ENCODE measurements around the gene ACTRT2. TPM values are rescaled to one million over a fixed set of nuclear protein-coding genes. Genes with fewer than 3 reads are reported as not detected.

ACTRT2 gene
- total and polyA plus RNA-seq, 2 experiments from 2014 or later, result not detected

GRCh38 chr1:3029991-3030662, 8.9 kb downstream of the ACTRT2 start:
- Histone ChIP-seq H3K9ac (no peak overlapping the region), H3K4me3 (no peak overlapping the region), H3K79me2 (ENCODE audit: insufficient read depth) (no peaks in the 10 kb centered on the region), H3K27me3 (replicated peaks; ENCODE audit: insufficient read depth) (no peaks in the 10 kb centered on the region; the same call in 1 of the 2 replicates), H3K4me1 (ENCODE audit: insufficient read depth) (no peaks in the 10 kb centered on the region), H3K27ac (no peak overlapping the region), H3K4me2 (ENCODE audit: unreplicated experiment) (no peak overlapping the region), H3K9me2 (ENCODE audit: insufficient read depth) (no peaks in the 10 kb centered on the region), H3K9me3 (ENCODE audit: low read depth) (no peaks in the 10 kb centered on the region), H3K36me3 (ENCODE audit: low read depth) (no peaks in the 10 kb centered on the region), H3F3A (ENCODE audit: insufficient read depth) (no peaks in the 10 kb centered on the region), H4K20me1 (ENCODE audit: insufficient read depth) (no peaks in the 10 kb centered on the region), H2AFZ (no peak overlapping the region)
- no peak for TF ChIP-seq EZH2phosphoT487 (IDR thresholded peaks at IDR 0.05; ENCODE audit: insufficient read depth, low read depth)
- no peak for TF ChIP-seq EZH2 (IDR thresholded peaks at IDR 0.05; ENCODE audit: insufficient read depth, poor library complexity, severe bottlenecking)
- 66 to 71% methylated on average over 29 to 30 of the region's 32 CpGs for WGBS, 2 experiments (ENCODE audit: low coverage in 1 of 2, low lambda C conversion rate in 2 of 2, missing lambda C conversion rate in 2 of 2)
- in situ Hi-C loops (cut with MboI), result no loop called here
- no peak for DNase-seq

GRCh38 chr1:3030663-3031381, 9.6 kb downstream of the ACTRT2 start:
- Histone ChIP-seq H2AFZ (no peak overlapping the region), H3K9ac (no peak overlapping the region), H3K9me2 (ENCODE audit: insufficient read depth) (no peaks in the 10 kb centered on the region), H3K27me3 (replicated peaks; ENCODE audit: insufficient read depth) (no peaks in the 10 kb centered on the region; the same call in 1 of the 2 replicates), H3F3A (ENCODE audit: insufficient read depth) (no peaks in the 10 kb centered on the region), H3K79me2 (ENCODE audit: insufficient read depth) (no peaks in the 10 kb centered on the region), H3K4me3 (no peak overlapping the region), H3K27ac (no peak overlapping the region), H3K4me2 (ENCODE audit: unreplicated experiment) (no peak overlapping the region), H4K20me1 (ENCODE audit: insufficient read depth) (no peaks in the 10 kb centered on the region), H3K4me1 (ENCODE audit: insufficient read depth) (no peaks in the 10 kb centered on the region), H3K36me3 (ENCODE audit: low read depth) (no peaks in the 10 kb centered on the region), H3K9me3 (ENCODE audit: low read depth) (no peaks in the 10 kb centered on the region)
- TF ChIP-seq EZH2 (IDR thresholded peaks at IDR 0.05; ENCODE audit: insufficient read depth, poor library complexity, severe bottlenecking) (no peak), EZH2phosphoT487 (IDR thresholded peaks at IDR 0.05; ENCODE audit: insufficient read depth, low read depth) (no peak)
- no peak for DNase-seq
- in situ Hi-C loops (cut with MboI), result no loop called here
- 52 to 55% methylated on average over 20 to 22 of the region's 22 CpGs for WGBS, 2 experiments (ENCODE audit: low coverage in 1 of 2, low lambda C conversion rate in 2 of 2, missing lambda C conversion rate in 2 of 2)

GRCh38 chr1:3031401-3032221, 10.3 kb downstream of the ACTRT2 start:
- in situ Hi-C loops (cut with MboI), result no loop called here
- no peak overlapping the region for H2AFZ ChIP-seq
- no peaks in the 10 kb centered on the region for H3K36me3 ChIP-seq (ENCODE audit: low read depth)
- DNase-seq, result no peak
- no peak for TF ChIP-seq EZH2phosphoT487 (IDR thresholded peaks at IDR 0.05; ENCODE audit: insufficient read depth, low read depth)
- no peak for TF ChIP-seq EZH2 (IDR thresholded peaks at IDR 0.05; ENCODE audit: insufficient read depth, poor library complexity, severe bottlenecking)
- no peaks in the 10 kb centered on the region for H3F3A ChIP-seq (ENCODE audit: insufficient read depth)
- 45 to 47% methylated on average over 33 to 35 of the region's 35 CpGs for WGBS, 2 experiments (ENCODE audit: low coverage in 1 of 2, low lambda C conversion rate in 2 of 2, missing lambda C conversion rate in 2 of 2)
- no peak overlapping the region for H3K4me3 ChIP-seq
- H3K9ac ChIP-seq, result no peak overlapping the region
- no peak overlapping the region for H3K4me2 ChIP-seq (ENCODE audit: unreplicated experiment)
- H3K27ac ChIP-seq, result no peak overlapping the region
- H3K27me3 ChIP-seq (replicated peaks; ENCODE audit: insufficient read depth), result no peaks in the 10 kb centered on the region; the same call in 1 of the 2 replicates
- no peaks in the 10 kb centered on the region for H4K20me1 ChIP-seq (ENCODE audit: insufficient read depth)
- H3K9me2 ChIP-seq (ENCODE audit: insufficient read depth), result no peaks in the 10 kb centered on the region
- no peaks in the 10 kb centered on the region for H3K79me2 ChIP-seq (ENCODE audit: insufficient read depth)
- no peaks in the 10 kb centered on the region for H3K4me1 ChIP-seq (ENCODE audit: insufficient read depth)
- no peaks in the 10 kb centered on the region for H3K9me3 ChIP-seq (ENCODE audit: low read depth)

DNA sequence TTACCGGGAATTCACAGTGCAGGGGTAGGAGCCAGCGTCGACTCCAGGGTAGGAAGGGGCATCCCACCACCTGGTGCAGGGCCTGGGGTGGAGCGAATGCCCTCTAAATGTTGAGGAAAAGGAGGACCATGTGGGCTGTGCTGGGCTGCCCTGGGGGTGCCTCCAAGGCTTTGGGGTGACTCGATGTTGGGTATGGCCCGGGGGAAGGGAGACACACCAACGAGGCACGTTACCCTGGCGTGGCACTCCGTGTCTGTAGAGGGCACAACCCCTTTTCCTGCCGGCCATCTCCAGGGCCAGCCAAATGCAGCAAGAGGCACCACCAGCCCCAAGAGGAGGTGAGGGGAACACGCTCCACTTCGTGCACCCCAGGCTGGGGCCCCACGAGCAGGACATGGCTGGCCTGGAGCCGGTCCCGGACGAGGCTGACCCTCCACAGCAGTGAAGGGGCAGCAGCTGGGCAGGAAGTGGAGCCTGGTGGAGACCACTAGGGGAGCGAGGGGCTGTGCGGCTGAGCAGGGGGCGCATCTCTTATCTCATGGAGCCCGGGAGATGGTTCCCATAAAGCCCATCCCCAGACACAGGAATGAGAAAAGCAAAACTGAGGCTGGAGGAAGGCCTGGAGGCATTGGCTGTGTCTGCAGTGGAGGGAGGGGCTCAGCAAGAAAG, 11.2 kb downstream of the ACTRT2 start:
- no peaks in the 10 kb centered on the region for H3K36me3 ChIP-seq (ENCODE audit: low read depth)
- no peaks in the 10 kb centered on the region for H3K9me2 ChIP-seq (ENCODE audit: insufficient read depth)
- H3K9me3 ChIP-seq (ENCODE audit: low read depth), result no peaks in the 10 kb centered on the region
- H3K27me3 ChIP-seq (replicated peaks; ENCODE audit: insufficient read depth), result no peaks in the 10 kb centered on the region; the same call in 1 of the 2 replicates
- no peaks in the 10 kb centered on the region for H4K20me1 ChIP-seq (ENCODE audit: insufficient read depth)
- H3K79me2 ChIP-seq (ENCODE audit: insufficient read depth), result no peaks in the 10 kb centered on the region
- no peak overlapping the region for H3K4me3 ChIP-seq
- H3K4me1 ChIP-seq (ENCODE audit: insufficient read depth), result no peaks in the 10 kb centered on the region
- H3K4me2 ChIP-seq (ENCODE audit: unreplicated experiment), result no peak overlapping the region
- no peak for DNase-seq
- H3K9ac ChIP-seq, result no peak overlapping the region
- H3K27ac ChIP-seq, result no peak overlapping the region
- in situ Hi-C loops (cut with MboI), result no loop called here
- H3F3A ChIP-seq (ENCODE audit: insufficient read depth), result no peaks in the 10 kb centered on the region
- TF ChIP-seq EZH2phosphoT487 (IDR thresholded peaks at IDR 0.05; ENCODE audit: insufficient read depth, low read depth) (no peak), EZH2 (IDR thresholded peaks at IDR 0.05; ENCODE audit: insufficient read depth, poor library complexity, severe bottlenecking) (no peak)
- 51 to 55% methylated on average over 20 of the region's 21 CpGs for WGBS, 2 experiments (ENCODE audit: low coverage in 1 of 2, low lambda C conversion rate in 2 of 2, missing lambda C conversion rate in 2 of 2)
- no peak overlapping the region for H2AFZ ChIP-seq
